Stomach (tissue), 9 donors: Measurements from ENCODE around the gene CYP1A2. TPM values are rescaled to one million over a fixed set of nuclear protein-coding genes. Genes with fewer than 3 reads are reported as not detected.
"Not testable (repeated sequence)": the region's sequence is repeated elsewhere in the genome, so short reads cannot be mapped to it uniquely, and the experiment has no call there.

ENCODE experiments used
- DNase-seq, 2 donors: peaks; one replicate each; pipeline versions ENCODE4 v3.0.0 to v3.0.0-alpha.2; 2013 to 2019
- H3K27ac ChIP-seq, 5 donors: fragments of 200-600 bp in 4 of 5; sonication (generic) in 4 of 5; one replicate each; pipeline ENCODE4 v1.5.1; 2013 to 2019; ENCODE audit warnings: mild to moderate bottlenecking in 1 of 5, moderate library complexity in 1 of 5
- H3K27me3 ChIP-seq, 3 donors: fragments of 200-600 bp; sonication (generic); one replicate each; pipeline ENCODE4 v1.5.1; 2017 to 2019; ENCODE audit warnings: mixed run types in 1 of 3
- H3K36me3 ChIP-seq, 4 donors: fragments of 200-600 bp; sonication (generic); 1 replicate in 3 of 4; 2 replicates in 1 of 4; pipeline ENCODE4 v1.5.1; 2016 to 2019
- H3K4me1 ChIP-seq, 4 donors: fragments of 200-600 bp; sonication (generic); one replicate each; pipeline ENCODE4 v1.5.1; 2016 to 2019
- H3K4me3 ChIP-seq, 4 donors: fragments of 200-600 bp; sonication (generic) in 3 of 4; one replicate each; pipeline ENCODE4 v1.5.1; 2016 to 2019; ENCODE audit warnings: mild to moderate bottlenecking in 1 of 4
- H3K9me3 ChIP-seq, 4 donors: fragments of 200-600 bp; sonication (generic); one replicate each; pipeline ENCODE4 v1.5.1; 2016 to 2019
- CTCF ChIP-seq, 7 experiments: fragments of 450-650 bp in 4 of 7; fragments of 200-600 bp in 3 of 7; sonication (generic) in 3 of 7; IDR thresholded peaks; one replicate each; pipeline ENCODE4 v1.5.1; 2016 to 2019; ENCODE audit warnings: antibody characterized with exemption in 7 of 7, control low read depth in 2 of 7, mild to moderate bottlenecking in 1 of 7
- EP300 ChIP-seq: sonication (generic); formaldehyde crosslinking; IDR thresholded peaks from one replicate; pipeline ENCODE4 v1.6.1; 2017; ENCODE audit warnings: antibody characterized with exemption
- POLR2A ChIP-seq, 4 donors: fragments of 450-650 bp; IDR thresholded peaks; one replicate each; pipeline ENCODE4 v1.6.1; 2016; ENCODE audit warnings: antibody characterized with exemption in 4 of 4, control low read depth in 2 of 4, mild to moderate bottlenecking in 1 of 4, moderate library complexity in 1 of 4
- POLR2AphosphoS5 ChIP-seq, 3 donors: sonication (generic); formaldehyde crosslinking; IDR thresholded peaks; one replicate each; pipeline ENCODE4 v1.6.1; 2016; ENCODE audit warnings: antibody characterized with exemption in 3 of 3
- whole genome bisulfite sequencing, 5 donors: extraction: QIAGEN DNeasy Blood & Tissue Kit in 3 of 5; methylation state at CpG; one replicate each; pipeline versions ENCODE4 v1.1.5 to v1.1.7; 2013 to 2018; 5-methylcytosine and 5-hydroxymethylcytosine counted together
- intact Hi-C: fragments of 100-400 bp; cut with DNase I; formaldehyde crosslinking; loops from one replicate; pipeline ENCODE4 v1.15.1; 2023; ENCODE audit warnings: low total_unique reads
- polyA plus RNA-seq, 3 donors: library from polyadenylated mRNA; stranded (reverse); fragments of 200-250 nt; gene quantifications; one replicate each; pipeline ENCODE4 v1.2.3, GENCODE V29; 2013
- total RNA-seq, 5 donors: library from RNA; depleted of rRNA; stranded (reverse); fragments of >200 nt; gene quantifications; one replicate each; pipeline versions ENCODE4 v1.1.0 to v1.2.3, GENCODE V29; 2014 to 2016
- donor health status: healthy with polysubstance abuse.
- donor health status: Bipolar disorder and iron deficiency.
- donor health status: healthy.

Gene CYP1A2
- total and polyA plus RNA-seq, 8 donors, result not detected

GRCh38 chr15:74726774-74727164, 21.9 kb upstream of the CYP1A2 start:
- H3K4me3 ChIP-seq, result peak overlapping the region; percentile 59 to 74 (median 63)
- DNase-seq, result peak in 1 of 2 donors; percentile 9
- TF ChIP-seq POLR2A (IDR thresholded peaks at IDR 0.05), result no peak
- no peak for TF ChIP-seq EP300
- TF ChIP-seq POLR2AphosphoS5 (IDR thresholded peaks at IDR 0.05), result no peak
- TF ChIP-seq CTCF (IDR thresholded peaks at IDR 0.05), result no peak
- 19 to 34% (median 28%) methylated on average over 24 of the region's 24 CpGs for WGBS, 5 donors
- H3K27me3 ChIP-seq, result peaks cover 0 to 71% (median 14%) of the 10 kb centered on the region in 3 donors
- peak overlapping the region in 1 of 5 donors; percentile 13 for H3K27ac ChIP-seq
- intact Hi-C loops, result no loop called here
- H3K36me3 ChIP-seq, result no peaks in the 10 kb centered on the region
- no peaks in the 10 kb centered on the region for H3K9me3 ChIP-seq
- H3K4me1 ChIP-seq, result peaks cover 10 to 21% (median 18%) of the 10 kb centered on the region in 4 donors

DNA sequence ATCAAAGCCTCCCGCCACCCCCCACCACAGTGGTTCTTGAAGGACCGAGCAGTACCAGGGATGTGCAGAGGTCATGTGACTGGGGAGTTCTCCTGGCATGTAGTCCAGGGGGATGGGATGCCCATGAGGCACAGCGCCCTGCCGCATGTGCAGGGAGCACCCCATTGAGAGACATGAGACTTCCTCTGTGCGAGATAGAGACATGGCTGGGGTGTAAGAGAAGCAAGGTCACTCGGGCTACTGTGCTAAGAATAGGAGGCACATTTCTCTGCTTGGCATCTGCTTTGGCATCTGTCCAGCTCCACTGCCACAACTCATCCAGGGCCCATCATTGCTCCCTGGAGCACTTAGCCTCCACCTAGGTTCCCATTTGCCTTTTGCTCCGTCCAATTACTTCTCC, 20.9 kb upstream of the CYP1A2 start:
- intact Hi-C loops, result no loop called here
- H3K9me3 ChIP-seq, result no peaks in the 10 kb centered on the region
- no peak overlapping the region for H3K27ac ChIP-seq
- H3K27me3 ChIP-seq, result peaks cover 0 to 80% (median 17%) of the 10 kb centered on the region in 3 donors
- no peak overlapping the region for H3K4me3 ChIP-seq
- no peaks in the 10 kb centered on the region for H3K36me3 ChIP-seq
- peaks cover 10 to 21% (median 18%) of the 10 kb centered on the region in 4 donors for H3K4me1 ChIP-seq
- TF ChIP-seq POLR2AphosphoS5 (IDR thresholded peaks at IDR 0.05) (no peak), EP300 (no peak), POLR2A (IDR thresholded peaks at IDR 0.05) (no peak), CTCF (IDR thresholded peaks at IDR 0.05) (no peak)
- DNase-seq, result peak in 1 of 2 donors; percentile 18
- 67 to 79% (median 75%) methylated on average over 5 to 7 of the region's 7 CpGs for WGBS, 5 donors

GRCh38 chr15:74728699-74729098, 19.9 kb upstream of the CYP1A2 start:
- H3K4me3 ChIP-seq, DNase-seq, H3K9me3 ChIP-seq, H3K36me3 ChIP-seq, H3K27ac ChIP-seq, intact Hi-C loops: not testable (repeated sequence)
- 74 to 100% (median 82%) methylated on average over 1 to 27 of the region's 30 CpGs for WGBS, 5 donors
- Histone ChIP-seq H3K4me1 (peaks cover 10 to 21% (median 18%) of the 10 kb centered on the region in 4 donors), H3K27me3 (peaks cover 0 to 90% (median 22%) of the 10 kb centered on the region in 3 donors)

DNA sequence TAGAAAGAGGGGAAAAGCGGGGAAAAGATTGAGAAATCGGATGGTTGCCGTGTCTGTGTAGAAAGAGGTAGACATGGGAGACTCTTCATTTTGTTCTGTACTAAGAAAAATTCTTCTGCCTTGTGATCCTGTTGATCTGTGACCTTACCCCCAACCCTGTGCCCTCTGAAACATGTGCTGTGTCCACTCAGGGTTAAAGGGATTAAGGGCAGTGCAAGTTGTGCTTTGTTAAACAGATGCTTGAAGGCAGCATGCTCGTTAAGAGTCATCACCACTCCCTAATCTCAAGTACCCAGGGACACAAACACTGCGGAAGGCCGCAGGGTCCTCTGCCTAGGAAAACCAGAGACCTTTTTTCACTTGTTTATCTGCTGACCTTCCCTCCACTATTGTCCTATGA, 19.3 kb upstream of the CYP1A2 start:
- intact Hi-C loops, result not testable (repeated sequence)
- WGBS, 5 donors, result 67 to 83% (median 73%) methylated on average over 5 to 6 of the region's 6 CpGs

DNA sequence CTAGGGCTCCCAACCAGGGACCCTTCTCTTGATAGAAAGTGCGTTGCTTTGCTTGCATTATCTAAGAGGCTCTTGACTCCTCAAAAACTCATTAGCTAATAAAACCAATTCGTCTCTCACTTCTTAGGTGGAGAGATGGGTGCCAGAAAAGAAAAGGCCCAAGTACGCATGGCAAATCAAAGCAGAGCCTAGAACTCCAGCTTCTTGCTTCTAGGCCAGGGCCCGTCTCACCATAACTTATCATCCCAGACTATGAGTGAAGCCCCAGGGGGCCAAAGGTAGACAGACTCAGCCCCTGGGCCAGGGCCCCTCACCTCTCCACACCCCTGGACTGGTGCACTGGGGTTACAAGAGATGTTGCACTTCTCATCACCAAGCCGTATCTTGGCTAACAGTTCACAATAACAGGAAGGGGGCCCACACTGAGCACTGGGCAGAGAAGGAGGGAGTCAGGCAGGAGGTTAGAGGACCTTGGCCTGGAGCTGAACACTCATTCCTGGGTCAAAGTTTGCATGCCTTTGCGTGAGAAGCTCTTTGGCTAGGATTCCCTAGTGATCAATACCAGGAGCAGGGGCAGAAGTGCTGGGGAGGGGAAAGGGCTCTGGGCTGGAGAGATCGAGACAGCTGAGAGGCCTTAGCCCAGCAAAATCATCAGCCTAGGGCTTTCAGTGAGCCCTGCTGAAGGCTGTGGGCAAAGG, 17.9 kb upstream of the CYP1A2 start:
- peaks cover 10 to 15% (median 14%) of the 10 kb centered on the region in 4 donors for H3K4me1 ChIP-seq
- WGBS, 5 donors, result 62 to 76% (median 74%) methylated on average over 7 of the region's 7 CpGs
- no peak for DNase-seq
- no peak overlapping the region for H3K27ac ChIP-seq
- no peak for TF ChIP-seq CTCF (IDR thresholded peaks at IDR 0.05)
- no peak for TF ChIP-seq EP300
- no peak for TF ChIP-seq POLR2AphosphoS5 (IDR thresholded peaks at IDR 0.05)
- no peak for TF ChIP-seq POLR2A (IDR thresholded peaks at IDR 0.05)
- H3K4me3 ChIP-seq, result no peak overlapping the region
- H3K36me3 ChIP-seq, result no peaks in the 10 kb centered on the region
- intact Hi-C loops, result no loop called here
- no peaks in the 10 kb centered on the region for H3K9me3 ChIP-seq
- peaks cover 0 to 95% (median 28%) of the 10 kb centered on the region in 3 donors for H3K27me3 ChIP-seq

More for the DNA sequence above, 19.3 kb upstream of the CYP1A2 start:
- not testable (repeated sequence) for H3K9me3 ChIP-seq, H3K36me3 ChIP-seq, DNase-seq, H3K4me3 ChIP-seq, H3K27ac ChIP-seq
- H3K4me1 ChIP-seq, result peaks cover 10 to 21% (median 18%) of the 10 kb centered on the region in 4 donors
- H3K27me3 ChIP-seq, result peaks cover 0 to 97% (median 25%) of the 10 kb centered on the region in 3 donors
